PC-9 (cell line): Measurements from ENCODE around the gene HMOX1. TPM values are rescaled to one million over a fixed set of nuclear protein-coding genes. Genes with fewer than 3 reads are reported as not detected.
"Not testable (repeated sequence)": the region's sequence is repeated elsewhere in the genome, so short reads cannot be mapped to it uniquely, and the experiment has no call there.

ENCODE experiments used
- BruUV-seq: library from RNA; stranded (reverse); fragments of 400-500 nt; replicated peaks from 2 replicates; lab custom pipeline; 2021; lab: Mats Ljungman, UMichigan
- CTCF ChIA-PET: fragments of 300-600 bp; sonication (Branson Sonifier 250); formaldehyde crosslinking; loops from one replicate; lab custom pipeline; 2022; ENCODE audit warnings: antibody characterized with exemption; lab: Charles Lee
- POLR2A ChIA-PET: fragments of 300-600 bp; sonication (Branson Sonifier 250); formaldehyde crosslinking; loops from one replicate; lab custom pipeline; 2022; ENCODE audit warnings: antibody characterized with exemption; ENCODE audit not compliant: unreplicated experiment; lab: Charles Lee
- DNase-seq, 2 experiments: peaks; one replicate each; pipeline versions ENCODE4 v3.0.0 to v3.0.0-alpha.2; 2015 to 2022; ENCODE audit warnings: mixed read lengths in 1 of 2
- H2AFZ ChIP-seq: fragments of 200-600 bp; sonication (generic); 2 replicates; pipeline ENCODE4 v1.8.1; 2017; ENCODE audit warnings: antibody characterized with exemption
- H3F3A ChIP-seq: fragments of 200-600 bp; sonication (generic); 2 replicates; pipeline ENCODE4 v1.8.1; 2017; ENCODE audit warnings: antibody characterized with exemption, mild to moderate bottlenecking, low read depth; ENCODE audit not compliant: insufficient read depth
- H3K27ac ChIP-seq: fragments of 200-600 bp; sonication (generic); 2 replicates; pipeline ENCODE4 v1.6.1; 2016; ENCODE audit warnings: mixed run types
- H3K27me3 ChIP-seq: fragments of 200-600 bp; sonication (generic); 2 replicates; pipeline ENCODE4 v1.6.1; 2016; ENCODE audit warnings: low read depth, mixed run types; ENCODE audit not compliant: insufficient read depth
- H3K36me3 ChIP-seq: fragments of 200-600 bp; sonication (generic); 2 replicates; pipeline ENCODE4 v1.6.1; 2016; ENCODE audit warnings: low read depth, mixed run types
- H3K4me1 ChIP-seq: fragments of 200-600 bp; sonication (generic); replicated peaks from 2 replicates; pipeline ENCODE4 v1.6.1; 2016; ENCODE audit warnings: mixed run types; ENCODE audit not compliant: insufficient read depth
- H3K4me2 ChIP-seq: fragments of 200-600 bp; sonication (generic); 2 replicates; pipeline ENCODE4 v1.6.1; 2017; ENCODE audit warnings: mixed run types
- H3K4me3 ChIP-seq: fragments of 200-600 bp; sonication (generic); 2 replicates; pipeline ENCODE4 v1.6.1; 2016; ENCODE audit warnings: mixed run types
- H3K79me2 ChIP-seq: fragments of 200-600 bp; sonication (generic); 2 replicates; pipeline ENCODE4 v1.6.1; 2017; ENCODE audit warnings: low read depth, mixed run types
- H3K9me2 ChIP-seq: fragments of 200-600 bp; sonication (generic); 2 replicates; pipeline ENCODE4 v1.8.1; 2017; ENCODE audit warnings: mild to moderate bottlenecking; ENCODE audit not compliant: insufficient read depth
- H3K9me3 ChIP-seq: fragments of 200-600 bp; sonication (generic); 2 replicates; pipeline ENCODE4 v1.8.1; 2016; ENCODE audit warnings: low read depth; ENCODE audit not compliant: insufficient read depth
- H4K20me1 ChIP-seq: fragments of 200-600 bp; sonication (generic); 2 replicates; pipeline ENCODE4 v1.8.1; 2017; ENCODE audit not compliant: insufficient read depth
- EZH2 ChIP-seq: fragments of 200-600 bp; sonication (generic); IDR thresholded peaks from 2 replicates; pipeline ENCODE4 v1.8.0; 2017; ENCODE audit warnings: antibody characterized with exemption, low read depth
- intact Hi-C: fragments of 100-400 bp; cut with micrococcal nuclease; formaldehyde crosslinking; loops from one replicate; pipeline ENCODE4 v1.10.0; 2022; ENCODE audit not compliant: unreplicated experiment
- total RNA-seq: library from RNA; stranded (reverse); gene quantifications from 2 replicates; pipeline ENCODE4 v1.2.3, GENCODE V29; 2021
- TF ChIP-seq, protein P1 (sequence below): fragments of 200-600 bp; sonication (generic); conservative IDR thresholded peaks from 2 replicates; pipeline ENCODE4 v1.6.1; 2017; ENCODE audit warnings: mixed run types, antibody characterized with exemption, mild to moderate bottlenecking, moderate library complexity

The HMOX1 gene
- total RNA-seq, 1 experiment from 2014 or later, result 23.7 TPM

DNA sequence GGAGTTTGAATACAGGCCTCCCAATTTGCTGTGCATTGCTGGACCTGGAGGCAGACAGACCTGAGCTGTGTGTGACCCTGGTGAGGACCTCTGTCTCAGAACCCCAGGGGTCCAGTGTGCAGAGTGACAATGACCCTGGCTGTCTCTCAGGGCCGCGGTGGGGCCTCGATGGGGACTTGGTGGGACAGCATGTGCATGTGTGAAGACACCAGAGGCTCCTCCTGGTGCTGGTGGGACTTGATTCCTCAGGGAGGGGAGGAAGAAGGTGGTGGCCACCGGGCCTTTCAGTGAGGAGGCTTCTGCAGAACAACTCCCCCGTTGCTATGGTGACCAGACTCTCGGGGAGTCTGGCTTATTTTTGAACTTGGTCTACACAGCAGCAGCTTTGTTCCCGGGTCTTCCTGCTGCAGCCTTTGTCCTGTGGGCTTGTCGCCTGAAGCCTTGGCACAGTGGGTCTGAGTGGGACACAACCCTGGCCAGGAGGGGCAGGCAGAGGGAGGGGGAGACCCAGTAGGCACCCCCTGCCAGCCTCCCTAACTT lies 54.4 kb downstream of the HMOX1 start:
- no peaks in the 10 kb centered on the region for H3K27me3 ChIP-seq
- no peak for DNase-seq
- peaks cover 20% of the 10 kb centered on the region; the same call in 1 of the 2 replicates for H3K36me3 ChIP-seq
- intact Hi-C loops, result no loop called here
- H4K20me1 ChIP-seq, result no peaks in the 10 kb centered on the region
- peaks cover 19% of the 10 kb centered on the region for H3K9me3 ChIP-seq
- peaks cover 5% of the 10 kb centered on the region for H3K4me1 ChIP-seq
- CTCF ChIA-PET, result no interaction called here
- H3K4me2 ChIP-seq, result no peak overlapping the region
- no peak overlapping the region for H2AFZ ChIP-seq
- POLR2A ChIA-PET, result no interaction called here
- H3K4me3 ChIP-seq, result no peak overlapping the region
- H3F3A ChIP-seq, result peaks cover 21% of the 10 kb centered on the region; the same call in 1 of the 2 replicates
- no peak overlapping the region for H3K27ac ChIP-seq
- H3K9me2 ChIP-seq, result no peaks in the 10 kb centered on the region
- no TSS peak for BruUV-seq
- TF ChIP-seq, protein P1, sequence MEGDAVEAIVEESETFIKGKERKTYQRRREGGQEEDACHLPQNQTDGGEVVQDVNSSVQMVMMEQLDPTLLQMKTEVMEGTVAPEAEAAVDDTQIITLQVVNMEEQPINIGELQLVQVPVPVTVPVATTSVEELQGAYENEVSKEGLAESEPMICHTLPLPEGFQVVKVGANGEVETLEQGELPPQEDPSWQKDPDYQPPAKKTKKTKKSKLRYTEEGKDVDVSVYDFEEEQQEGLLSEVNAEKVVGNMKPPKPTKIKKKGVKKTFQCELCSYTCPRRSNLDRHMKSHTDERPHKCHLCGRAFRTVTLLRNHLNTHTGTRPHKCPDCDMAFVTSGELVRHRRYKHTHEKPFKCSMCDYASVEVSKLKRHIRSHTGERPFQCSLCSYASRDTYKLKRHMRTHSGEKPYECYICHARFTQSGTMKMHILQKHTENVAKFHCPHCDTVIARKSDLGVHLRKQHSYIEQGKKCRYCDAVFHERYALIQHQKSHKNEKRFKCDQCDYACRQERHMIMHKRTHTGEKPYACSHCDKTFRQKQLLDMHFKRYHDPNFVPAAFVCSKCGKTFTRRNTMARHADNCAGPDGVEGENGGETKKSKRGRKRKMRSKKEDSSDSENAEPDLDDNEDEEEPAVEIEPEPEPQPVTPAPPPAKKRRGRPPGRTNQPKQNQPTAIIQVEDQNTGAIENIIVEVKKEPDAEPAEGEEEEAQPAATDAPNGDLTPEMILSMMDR, result no peak
- no peak for TF ChIP-seq EZH2
- no peaks in the 10 kb centered on the region for H3K79me2 ChIP-seq

DNA sequence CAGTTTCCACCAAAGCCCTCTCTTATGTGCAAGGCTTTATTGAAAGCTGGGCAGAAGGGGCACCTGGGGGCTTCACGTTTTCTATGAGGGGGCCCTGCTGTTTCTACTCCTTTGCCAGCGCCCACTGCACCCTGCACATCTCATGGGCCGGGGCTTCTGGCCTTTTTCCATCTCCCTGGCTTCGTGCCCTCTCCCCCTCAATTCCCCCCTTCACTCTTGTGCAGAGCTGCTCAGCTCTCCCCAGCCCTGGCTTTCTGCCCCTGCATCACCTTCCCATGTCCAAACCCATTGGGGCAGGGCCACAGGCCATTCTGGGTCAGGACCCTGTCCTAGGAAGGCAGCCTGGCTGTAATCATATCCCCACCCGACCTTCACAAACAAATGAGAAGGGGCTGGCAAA lies 55.5 kb downstream of the HMOX1 start:
- intact Hi-C loops, result no loop called here
- H3K4me1 ChIP-seq, result no peaks in the 10 kb centered on the region
- H3K4me2 ChIP-seq, result no peak overlapping the region
- no peak for DNase-seq
- peaks cover 20% of the 10 kb centered on the region; the same call in 1 of the 2 replicates for H3K36me3 ChIP-seq
- peaks cover 12% of the 10 kb centered on the region; the same call in 1 of the 2 replicates for H3F3A ChIP-seq
- BruUV-seq, result no TSS peak
- no peaks in the 10 kb centered on the region for H3K27me3 ChIP-seq
- no peaks in the 10 kb centered on the region for H3K9me2 ChIP-seq
- no peaks in the 10 kb centered on the region for H4K20me1 ChIP-seq
- TF ChIP-seq, protein P1, result no peak
- TF ChIP-seq EZH2, result no peak
- H3K79me2 ChIP-seq, result no peaks in the 10 kb centered on the region
- ChIA-PET CTCF (no interaction called here), POLR2A (no interaction called here)
- no peak overlapping the region for H3K27ac ChIP-seq
- H2AFZ ChIP-seq, result no peak overlapping the region
- peaks cover 19% of the 10 kb centered on the region for H3K9me3 ChIP-seq
- no peak overlapping the region for H3K4me3 ChIP-seq

DNA sequence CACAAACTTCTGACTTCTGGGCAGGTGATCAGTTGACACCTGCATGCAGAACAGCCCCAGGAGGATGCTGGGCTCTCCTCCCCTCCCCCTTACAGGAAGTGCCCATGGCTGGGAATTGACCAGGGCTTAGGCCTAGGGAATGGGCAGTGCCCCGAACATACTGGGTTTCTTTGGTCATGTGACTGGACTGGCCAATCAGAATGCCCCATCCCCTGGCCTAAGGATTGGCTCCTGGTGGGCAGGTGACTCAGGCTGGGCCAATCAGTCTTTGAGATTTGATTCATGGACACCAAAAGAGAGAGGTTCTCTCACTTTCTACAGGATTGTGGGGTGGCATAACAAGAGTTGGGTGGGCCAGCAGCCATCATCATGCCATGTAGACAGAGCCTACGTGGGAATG lies 56.2 kb downstream of the HMOX1 start:
- intact Hi-C loops, result no loop called here
- no peak for TF ChIP-seq EZH2

DNA sequence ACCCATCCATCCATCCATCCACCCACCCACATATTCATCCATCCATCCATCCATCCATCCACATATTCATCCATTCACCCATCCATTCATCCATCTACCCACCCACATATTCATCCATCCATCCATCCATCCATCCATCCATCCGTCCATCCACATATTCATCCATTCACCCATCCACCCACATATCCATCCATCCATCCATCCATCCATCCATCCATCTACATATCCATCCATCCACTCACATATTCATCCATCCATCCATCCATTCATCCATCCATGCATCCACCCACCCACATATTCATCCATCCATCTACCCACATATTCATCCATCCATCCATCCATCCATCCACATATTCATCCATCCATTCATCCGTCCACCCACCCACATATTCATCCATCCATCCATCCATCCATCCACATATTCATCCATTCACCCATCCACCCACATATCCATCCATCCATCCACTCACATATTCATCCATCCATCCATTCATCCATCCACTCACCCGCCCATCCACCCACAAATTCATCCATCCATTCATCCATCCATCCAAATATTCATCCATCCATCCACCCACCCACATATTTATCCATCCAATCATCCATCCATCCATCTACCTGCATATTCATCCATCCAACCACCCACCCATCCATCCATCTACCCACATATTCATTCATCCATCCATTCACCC lies 57.9 kb downstream of the HMOX1 start:
- H3K36me3 ChIP-seq, H3K27me3 ChIP-seq, H2AFZ ChIP-seq, H3K79me2 ChIP-seq, H4K20me1 ChIP-seq, POLR2A ChIA-PET, intact Hi-C loops, H3K9me2 ChIP-seq, H3K4me2 ChIP-seq, H3K9me3 ChIP-seq, H3K4me3 ChIP-seq, DNase-seq, H3K4me1 ChIP-seq, CTCF ChIA-PET, BruUV-seq, H3F3A ChIP-seq, H3K27ac ChIP-seq: not testable (repeated sequence)

More for the DNA sequence above, 56.2 kb downstream of the HMOX1 start:
- Histone ChIP-seq H3K4me3 (no peak overlapping the region), H3K9me3 (peaks cover 19% of the 10 kb centered on the region), H3K9me2 (no peaks in the 10 kb centered on the region), H3K27ac (no peak overlapping the region), H4K20me1 (no peaks in the 10 kb centered on the region), H3F3A (peaks cover 10% of the 10 kb centered on the region; the same call in 1 of the 2 replicates), H3K4me1 (no peaks in the 10 kb centered on the region), H3K36me3 (peaks cover 19% of the 10 kb centered on the region; the same call in 1 of the 2 replicates), H3K4me2 (no peak overlapping the region), H3K79me2 (no peaks in the 10 kb centered on the region), H2AFZ (no peak overlapping the region), H3K27me3 (no peaks in the 10 kb centered on the region)
- peak in 1 of 2 experiments; percentile 10 for DNase-seq
- CTCF ChIA-PET, result no interaction called here
- BruUV-seq, result no TSS peak
- POLR2A ChIA-PET, result no interaction called here
